WERI-Rb-1 (cell line): Measurements from ENCODE around the gene AKAP6.
A peak's percentile ranks its signal among the peaks of the same experiment; 100 is the strongest.

Experiments used
- DNase-seq: peaks from one replicate; pipeline ENCODE4 v3.0.0-alpha.2; 2020
- H3K27ac ChIP-seq: fragments of 250-450 bp; sonication (Bioruptor Pico); 2 replicates; pipeline ENCODE4 v1.5.1; 2020; ENCODE audit warnings: mild to moderate bottlenecking, moderate library complexity
- H3K27me3 ChIP-seq: fragments of 250-450 bp; sonication (Bioruptor Pico); 2 replicates; pipeline ENCODE4 v1.5.1; 2021; ENCODE audit warnings: mild to moderate bottlenecking, low read depth, moderate library complexity; ENCODE audit not compliant: insufficient read depth, severe bottlenecking
- H3K36me3 ChIP-seq: fragments of 250-450 bp; sonication (Bioruptor Pico); 2 replicates; pipeline ENCODE4 v1.5.1; 2020; ENCODE audit warnings: mild to moderate bottlenecking, moderate library complexity
- H3K4me3 ChIP-seq: 2 replicates; pipeline ENCODE4 v1.5.1; 2011; ENCODE audit warnings: low read depth, mild to moderate bottlenecking, control low read depth, low read length
- H3K9me3 ChIP-seq: fragments of 250-450 bp; sonication (Bioruptor Pico); 2 replicates; pipeline ENCODE4 v1.5.1; 2021; ENCODE audit warnings: mild to moderate bottlenecking, moderate library complexity; ENCODE audit not compliant: severe bottlenecking
- CTCF ChIP-seq: IDR thresholded peaks from 2 replicates; pipeline ENCODE4 v1.5.1; 2011; ENCODE audit warnings: low read depth, mild to moderate bottlenecking, control low read depth, inconsistent platforms, low read length

AKAP6 gene

DNA sequence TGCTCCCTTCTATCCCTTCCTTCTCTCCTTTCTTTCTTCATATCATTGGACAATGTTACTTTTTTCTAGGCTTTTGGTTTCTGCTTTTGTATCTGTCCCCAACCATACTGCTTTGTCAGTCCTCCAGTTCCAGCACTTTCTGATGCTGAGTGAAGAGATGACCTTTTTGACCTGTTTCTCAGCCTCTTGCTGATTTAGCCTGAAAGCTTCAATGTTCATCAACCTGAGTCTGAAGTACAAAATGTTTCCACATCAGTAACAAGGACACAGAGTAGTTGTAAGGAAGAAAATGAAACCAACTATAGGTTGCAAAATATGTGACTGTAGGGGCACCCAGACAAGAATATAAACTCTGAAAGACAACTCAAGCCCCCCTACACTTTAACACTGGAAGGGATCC lies 25.2 kb upstream of the AKAP6 start:
- Histone ChIP-seq H3K27ac (no peak overlapping the region), H3K9me3 (no peaks in the 10 kb centered on the region), H3K27me3 (no peaks in the 10 kb centered on the region), H3K4me3 (no peak overlapping the region), H3K36me3 (no peaks in the 10 kb centered on the region)
- DNase-seq = no peak
- no peak for TF ChIP-seq CTCF

- no peak overlapping the region for H3K4me3 ChIP-seq
- no peak for TF ChIP-seq CTCF
Observed at GRCh38 chr14:32304296-32304695, 24.8 kb upstream of the AKAP6 start.

DNA sequence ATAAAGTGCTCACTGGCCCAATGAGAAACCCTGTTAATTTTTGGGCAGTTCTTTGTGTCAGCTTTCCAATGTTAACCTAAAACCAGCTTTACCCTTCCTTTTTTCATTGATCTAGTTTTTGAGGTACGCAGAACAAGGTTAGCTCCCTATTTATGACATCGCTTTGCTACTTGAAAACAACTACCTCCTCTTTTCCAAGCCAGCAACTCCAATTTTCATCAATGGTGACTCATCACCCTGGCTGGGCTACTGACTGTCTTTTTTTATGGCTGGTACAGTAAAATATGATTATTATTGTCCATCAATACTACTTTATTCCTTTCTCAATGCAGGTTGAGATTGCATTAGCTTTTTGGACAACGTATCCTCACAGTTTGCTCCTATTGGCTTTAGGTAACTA lies 22.5 kb upstream of the AKAP6 start:
- no peak for TF ChIP-seq CTCF
- no peaks in the 10 kb centered on the region for H3K27me3 ChIP-seq
- no peaks in the 10 kb centered on the region for H3K36me3 ChIP-seq
- no peak overlapping the region for H3K27ac ChIP-seq
- no peak overlapping the region for H3K4me3 ChIP-seq
- H3K9me3 ChIP-seq = no peaks in the 10 kb centered on the region
- no peak for DNase-seq

More at GRCh38 chr14:32304296-32304695, 24.8 kb upstream of the AKAP6 start:
- peak; percentile 35 for DNase-seq
- no peak overlapping the region for H3K27ac ChIP-seq
- H3K9me3 ChIP-seq = no peaks in the 10 kb centered on the region
- H3K36me3 ChIP-seq = no peaks in the 10 kb centered on the region
- H3K27me3 ChIP-seq = no peaks in the 10 kb centered on the region

GRCh38 chr14:32307881-32308582 lies 21.1 kb upstream of the AKAP6 start:
- H3K9me3 ChIP-seq = no peaks in the 10 kb centered on the region
- H3K27me3 ChIP-seq = no peaks in the 10 kb centered on the region
- no peak for TF ChIP-seq CTCF
- no peak for DNase-seq
- H3K27ac ChIP-seq = no peak overlapping the region
- no peaks in the 10 kb centered on the region for H3K36me3 ChIP-seq
- H3K4me3 ChIP-seq = no peak overlapping the region

DNA sequence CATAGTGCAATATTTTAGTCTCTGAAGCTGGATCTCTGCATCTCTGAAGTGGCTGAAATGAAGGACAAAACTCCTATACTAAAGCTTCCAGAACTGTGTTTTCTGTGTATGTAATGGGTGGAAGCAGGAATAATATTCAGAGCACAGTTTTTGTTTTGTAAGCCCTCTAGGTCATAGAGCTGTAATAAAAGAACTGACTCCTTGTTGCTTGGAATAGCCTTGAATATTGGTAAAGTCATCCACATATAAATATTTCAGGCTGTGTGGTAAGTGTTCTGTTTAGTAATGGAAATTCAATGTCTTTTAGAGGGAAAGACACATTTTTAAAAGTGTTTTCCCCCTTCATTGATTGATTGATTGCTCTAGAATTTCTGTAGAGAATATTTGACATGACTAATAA lies 18.2 kb upstream of the AKAP6 start:
- H3K27ac ChIP-seq = no peak overlapping the region
- no peaks in the 10 kb centered on the region for H3K27me3 ChIP-seq
- no peak overlapping the region for H3K4me3 ChIP-seq
- no peak for DNase-seq
- H3K36me3 ChIP-seq = no peaks in the 10 kb centered on the region
- no peak for TF ChIP-seq CTCF
- H3K9me3 ChIP-seq = no peaks in the 10 kb centered on the region
